LNCAP (cell line): ENCODE measurements around the gene KRTAP9-6.

Source experiments
- CTCF ChIP-seq: fragments of 450-650 bp; IDR thresholded peaks from 2 replicates; pipeline ENCODE4 v1.5.1; 2017; ENCODE audit warnings: mild to moderate bottlenecking

The KRTAP9-6 gene

DNA sequence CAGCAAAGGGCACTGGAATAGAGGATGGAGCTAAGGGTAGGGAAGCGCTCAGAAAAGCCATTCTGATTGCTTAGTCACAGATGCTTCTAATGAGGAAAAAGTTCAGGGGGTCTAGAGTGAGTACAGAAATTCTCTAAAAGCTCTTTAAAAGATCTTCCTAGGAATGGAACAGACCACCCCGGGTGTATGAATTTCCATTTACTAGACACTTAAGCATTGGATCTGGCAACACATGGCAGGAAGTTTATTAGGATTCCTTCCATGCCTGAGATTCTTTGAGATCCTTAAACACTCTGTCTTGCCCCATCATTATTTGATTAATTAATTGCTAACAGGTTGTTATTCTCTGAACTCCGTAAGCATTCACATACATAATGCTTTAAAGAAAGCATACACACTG, 18.9 kb downstream of the KRTAP9-6 start:
- no peak for TF ChIP-seq CTCF

GRCh38 chr17:41284546-41284945, 19.4 kb downstream of the KRTAP9-6 start:
- no peak for TF ChIP-seq CTCF

- no peak for TF ChIP-seq CTCF
These were observed 21.9 kb downstream of the KRTAP9-6 start for GRCh38 chr17:41287050-41287449.

- TF ChIP-seq CTCF = no peak
These were observed 28.8 kb downstream of the KRTAP9-6 start for GRCh38 chr17:41294016-41294415.

- TF ChIP-seq CTCF = no peak
These were observed 31.7 kb downstream of the KRTAP9-6 start for GRCh38 chr17:41296846-41297245.

- no peak for TF ChIP-seq CTCF
These were observed 33.4 kb downstream of the KRTAP9-6 start for GRCh38 chr17:41298458-41299135.

DNA sequence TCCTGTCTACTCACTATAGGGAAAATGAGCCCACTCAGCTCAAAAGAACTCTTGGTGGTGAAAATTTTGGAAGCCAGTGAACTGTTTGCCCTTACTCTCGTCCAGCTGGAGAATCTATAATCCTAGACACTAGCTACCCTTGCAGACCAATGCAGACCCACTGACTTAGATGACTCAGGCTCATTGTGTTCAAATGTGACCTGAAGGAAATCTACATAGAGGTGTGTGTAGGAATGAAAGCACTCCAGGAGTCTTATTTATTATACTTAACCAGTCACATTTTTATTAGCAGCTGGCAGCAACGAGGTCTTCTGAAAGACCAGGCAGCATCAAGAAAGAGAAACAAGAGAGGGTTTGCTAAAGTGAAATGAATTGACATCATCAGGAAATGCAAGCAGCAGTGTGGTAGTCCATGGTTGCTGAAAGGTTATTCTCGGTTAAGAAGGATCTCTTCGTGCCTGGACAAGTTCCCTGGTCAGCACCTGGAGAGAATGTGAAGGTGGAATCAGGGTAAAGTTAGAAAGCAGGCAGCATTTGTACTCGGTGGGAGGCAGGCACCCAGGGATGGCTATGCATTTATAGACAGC, 36.1 kb downstream of the KRTAP9-6 start:
- no peak for TF ChIP-seq CTCF
